KMS-11 (cell line): ENCODE measurements around the gene RAI1.

Experiments used
- H2AFZ ChIP-seq: fragments of 200-600 bp; sonication (generic); 2 replicates; pipeline ENCODE4 v1.6.1; 2016; ENCODE audit warnings: antibody characterized with exemption, mixed run types, low read depth
- H3K27ac ChIP-seq: fragments of 200-600 bp; sonication (generic); 2 replicates; pipeline ENCODE4 v1.6.1; 2016; ENCODE audit warnings: mild to moderate bottlenecking, mixed run types
- H3K27me3 ChIP-seq: fragments of 200-600 bp; sonication (generic); 2 replicates; pipeline ENCODE4 v1.6.1; 2017; ENCODE audit warnings: mild to moderate bottlenecking, low read depth, mixed run types, moderate library complexity; ENCODE audit not compliant: insufficient read depth
- H3K36me3 ChIP-seq: fragments of 200-600 bp; sonication (generic); 2 replicates; pipeline ENCODE4 v1.6.1; 2017; ENCODE audit warnings: mild to moderate bottlenecking, mixed run types; ENCODE audit not compliant: insufficient read depth
- H3K4me1 ChIP-seq: fragments of 200-600 bp; sonication (generic); 2 replicates; pipeline ENCODE4 v1.6.1; 2016; ENCODE audit warnings: mild to moderate bottlenecking, low read depth, mixed run types; ENCODE audit not compliant: poor library complexity, severe bottlenecking
- H3K4me2 ChIP-seq: fragments of 200-600 bp; sonication (generic); 2 replicates; pipeline ENCODE4 v1.7.0; 2016; ENCODE audit warnings: mild to moderate bottlenecking, mixed run types
- H3K4me3 ChIP-seq: fragments of 200-600 bp; sonication (generic); IDR thresholded peaks from 2 replicates; pipeline ENCODE4 v1.6.1; 2017; ENCODE audit warnings: low read depth, low read length, mixed read lengths; ENCODE audit not compliant: insufficient read depth
- H3K79me2 ChIP-seq: fragments of 200-600 bp; sonication (generic); 2 replicates; pipeline ENCODE4 v1.6.1; 2016; ENCODE audit warnings: low read depth, mixed run types; ENCODE audit not compliant: insufficient read depth
- H3K9ac ChIP-seq: fragments of 200-600 bp; sonication (generic); 2 replicates; pipeline ENCODE4 v1.6.1; 2016; ENCODE audit warnings: mild to moderate bottlenecking, mixed run types
- H4K20me1 ChIP-seq: fragments of 200-600 bp; sonication (generic); 2 replicates; pipeline ENCODE4 v1.6.1; 2016; ENCODE audit warnings: mild to moderate bottlenecking, mixed run types; ENCODE audit not compliant: insufficient read depth
- CTCF ChIP-seq: fragments of 200-600 bp; sonication (generic); conservative IDR thresholded peaks from 2 replicates; pipeline ENCODE4 v1.6.1; 2017; ENCODE audit warnings: low read depth, mild to moderate bottlenecking, antibody characterized with exemption, low read length, moderate library complexity, mixed read lengths

Gene RAI1

DNA sequence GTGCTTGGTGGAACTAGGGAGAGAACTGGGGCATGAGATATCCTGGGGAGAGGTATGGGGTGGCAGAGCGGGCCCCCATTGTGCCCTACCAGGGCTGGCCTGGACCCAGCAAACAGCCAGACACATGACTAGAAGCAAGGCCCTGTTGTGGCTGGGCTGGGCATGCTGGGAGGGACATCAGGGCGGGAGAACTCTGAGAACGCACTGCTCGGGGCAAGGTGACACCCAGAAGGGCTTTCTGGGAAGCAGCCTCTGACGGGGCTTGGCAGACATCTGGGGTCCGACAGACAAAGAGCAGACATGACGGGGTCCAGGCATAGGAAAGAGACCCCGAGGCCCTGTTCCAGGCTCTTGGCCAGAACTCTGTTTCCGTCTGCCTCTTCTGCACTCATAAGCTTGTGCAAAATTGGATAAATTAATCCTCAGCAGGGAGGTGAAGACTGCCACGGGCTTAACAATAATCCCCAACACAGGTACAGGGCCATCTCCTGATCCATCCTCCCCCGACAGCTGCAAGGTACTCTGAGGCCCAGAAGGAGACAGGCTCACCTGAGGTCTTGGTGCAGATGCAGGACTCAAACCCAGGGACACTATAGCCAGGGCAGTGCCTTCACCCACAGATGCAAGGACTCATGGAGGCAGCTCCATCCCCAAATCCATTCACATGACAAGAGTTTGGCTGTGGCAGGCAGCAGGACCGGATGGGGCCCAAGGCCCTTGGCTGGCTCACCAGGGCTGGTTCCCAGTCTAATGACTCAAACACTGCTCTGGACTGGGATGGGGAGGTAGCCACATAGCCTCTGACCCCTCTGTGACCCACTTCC, 150.2 kb downstream of the RAI1 start:
- Histone ChIP-seq H3K36me3 (no peaks in the 10 kb centered on the region), H3K27me3 (no peaks in the 10 kb centered on the region)

DNA sequence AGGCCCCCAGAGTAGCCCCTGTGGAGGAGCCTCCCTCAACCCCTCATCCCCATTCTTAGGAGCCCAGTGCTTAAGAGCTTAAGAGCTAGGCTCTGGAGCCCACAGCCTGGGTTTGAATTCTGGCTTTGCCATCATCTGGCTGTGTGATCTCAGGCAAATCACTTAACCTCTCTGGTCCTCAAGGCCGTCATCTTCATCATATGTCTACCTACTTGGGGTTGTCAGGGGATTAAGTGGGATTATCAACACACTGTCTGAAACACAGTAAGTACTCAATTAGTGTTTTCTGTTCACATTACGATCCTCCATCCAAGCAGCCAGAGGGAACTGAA, 150.7 kb downstream of the RAI1 start:
- H4K20me1 ChIP-seq: no peaks in the 10 kb centered on the region
- peaks cover 63% of the 10 kb centered on the region for H3K4me1 ChIP-seq
- H3K4me3 ChIP-seq: no peak overlapping the region
- no peaks in the 10 kb centered on the region for H3K27me3 ChIP-seq
- no peak for TF ChIP-seq CTCF
- no peak overlapping the region for H2AFZ ChIP-seq
- H3K79me2 ChIP-seq: peaks cover 57% of the 10 kb centered on the region
- no peak overlapping the region for H3K27ac ChIP-seq
- no peaks in the 10 kb centered on the region for H3K36me3 ChIP-seq
- H3K4me2 ChIP-seq: no peak overlapping the region
- no peak overlapping the region for H3K9ac ChIP-seq

More for the DNA sequence above, 150.2 kb downstream of the RAI1 start:
- no peaks in the 10 kb centered on the region for H4K20me1 ChIP-seq
- H3K79me2 ChIP-seq: peaks cover 63% of the 10 kb centered on the region
- no peak overlapping the region for H3K4me3 ChIP-seq
- no peak overlapping the region for H3K9ac ChIP-seq
- H3K27ac ChIP-seq: no peak overlapping the region
- no peak overlapping the region for H3K4me2 ChIP-seq
- peaks cover 68% of the 10 kb centered on the region for H3K4me1 ChIP-seq
- no peak overlapping the region for H2AFZ ChIP-seq
- no peak for TF ChIP-seq CTCF

DNA sequence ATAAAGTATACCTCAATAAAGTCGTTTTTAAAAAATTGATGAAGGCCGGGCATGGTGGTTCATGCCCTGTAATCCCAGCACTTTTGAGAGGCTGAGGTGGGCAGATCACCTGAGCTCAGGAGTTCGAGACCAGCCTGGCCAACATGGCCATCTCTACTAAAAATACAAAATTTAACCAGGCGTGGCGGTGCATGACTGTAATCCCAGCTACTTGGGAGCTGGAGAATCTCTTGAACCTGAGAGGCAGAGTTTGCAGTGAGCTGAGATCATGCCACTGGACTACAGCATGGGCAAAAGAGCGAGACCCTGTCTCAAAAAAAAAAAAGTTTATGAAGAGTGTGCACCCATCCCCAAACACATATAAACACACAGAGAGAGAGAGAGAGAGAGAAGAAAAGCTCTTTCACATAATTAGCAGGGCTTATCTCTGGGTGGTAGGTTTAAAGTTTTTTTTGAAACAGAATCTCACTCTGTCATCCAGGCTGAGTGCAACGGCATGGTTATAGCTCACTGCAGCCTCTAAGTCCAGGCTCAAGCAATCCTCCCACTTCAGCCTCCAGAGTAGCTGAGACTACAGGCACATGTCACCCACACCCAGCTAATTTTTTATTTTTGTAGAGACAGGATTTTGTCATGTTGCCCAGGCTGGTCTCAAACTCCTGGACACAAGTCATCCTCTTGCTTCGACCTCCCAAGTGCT, 152.6 kb downstream of the RAI1 start:
- peaks cover 56% of the 10 kb centered on the region for H3K79me2 ChIP-seq
- H4K20me1 ChIP-seq: no peaks in the 10 kb centered on the region
- H3K27me3 ChIP-seq: no peaks in the 10 kb centered on the region
- TF ChIP-seq CTCF: no peak
- no peaks in the 10 kb centered on the region for H3K36me3 ChIP-seq
- no peak overlapping the region for H2AFZ ChIP-seq
- no peak overlapping the region for H3K9ac ChIP-seq
- H3K27ac ChIP-seq: no peak overlapping the region
- peak overlapping the region; percentile 21; the same call in 1 of the 2 replicates for H3K4me2 ChIP-seq
- H3K4me1 ChIP-seq: peaks cover 64% of the 10 kb centered on the region
- no peak overlapping the region for H3K4me3 ChIP-seq

- no peak for TF ChIP-seq CTCF
- Histone ChIP-seq H3K9ac (no peak overlapping the region), H3K27me3 (no peaks in the 10 kb centered on the region), H4K20me1 (no peaks in the 10 kb centered on the region), H3K36me3 (no peaks in the 10 kb centered on the region), H3K4me1 (peaks cover 63% of the 10 kb centered on the region), H3K27ac (no peak overlapping the region), H3K4me2 (peak overlapping the region; percentile 95; the same call in 1 of the 2 replicates), H3K79me2 (peaks cover 50% of the 10 kb centered on the region), H3K4me3 (no peak overlapping the region), H2AFZ (no peak overlapping the region)
Observed at GRCh38 chr17:17834974-17835373, 153.7 kb downstream of the RAI1 start.
